NB4 (cell line): ENCODE measurements around the gene LRBA.

Experiments
- CTCF ChIP-seq: IDR thresholded peaks from one replicate; pipeline ENCODE4 v1.5.1; 2012; ENCODE audit warnings: low read depth, low read length
- MYC ChIP-seq: IDR thresholded peaks from 2 replicates; pipeline ENCODE4 v1.6.1; 2011; ENCODE audit warnings: low read depth, low read length

GRCh38 chr4:150240011-150240410, 775.1 kb downstream of the LRBA start:
- TF ChIP-seq CTCF (no peak), MYC (no peak)
